GM19455 (cell line): ENCODE results near the gene VAPB.
"Not testable (repeated sequence)": the region's sequence is repeated elsewhere in the genome, so short reads cannot be mapped to it uniquely, and the experiment has no call there.

Experiments
- ATAC-seq: cut with Tn5 transposase; IDR thresholded peaks from one replicate; pipeline ENCODE4 v1.9.1; 2021; ENCODE audit not compliant: unreplicated experiment

VAPB gene

DNA sequence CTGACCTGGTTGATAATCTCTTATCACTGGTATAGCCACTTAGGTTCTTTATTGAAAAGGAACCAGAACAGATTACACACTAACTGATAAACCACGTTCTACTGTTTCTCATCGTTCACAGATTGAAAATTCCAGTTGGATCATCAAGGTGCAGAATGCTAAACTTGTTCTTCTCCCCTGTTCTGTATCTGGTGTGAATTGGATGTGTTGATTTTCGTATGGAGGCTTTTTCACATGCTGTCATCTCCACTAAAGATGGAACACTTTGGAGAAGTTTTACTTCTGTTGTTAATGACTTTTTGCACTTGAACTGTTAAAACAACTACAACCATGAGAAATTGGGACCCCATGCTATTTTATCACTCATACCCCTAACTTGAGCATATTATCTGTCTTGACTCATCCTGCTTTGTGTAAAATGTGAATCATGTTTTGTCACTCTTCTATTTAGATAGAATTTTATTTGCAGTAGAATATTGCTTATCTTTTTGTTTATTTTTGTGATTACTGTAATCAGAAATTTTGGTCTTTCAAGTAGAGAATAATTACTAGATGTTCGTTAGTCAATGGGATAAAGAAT lies 17.5 kb downstream of the VAPB start:
- no peak for ATAC-seq

DNA sequence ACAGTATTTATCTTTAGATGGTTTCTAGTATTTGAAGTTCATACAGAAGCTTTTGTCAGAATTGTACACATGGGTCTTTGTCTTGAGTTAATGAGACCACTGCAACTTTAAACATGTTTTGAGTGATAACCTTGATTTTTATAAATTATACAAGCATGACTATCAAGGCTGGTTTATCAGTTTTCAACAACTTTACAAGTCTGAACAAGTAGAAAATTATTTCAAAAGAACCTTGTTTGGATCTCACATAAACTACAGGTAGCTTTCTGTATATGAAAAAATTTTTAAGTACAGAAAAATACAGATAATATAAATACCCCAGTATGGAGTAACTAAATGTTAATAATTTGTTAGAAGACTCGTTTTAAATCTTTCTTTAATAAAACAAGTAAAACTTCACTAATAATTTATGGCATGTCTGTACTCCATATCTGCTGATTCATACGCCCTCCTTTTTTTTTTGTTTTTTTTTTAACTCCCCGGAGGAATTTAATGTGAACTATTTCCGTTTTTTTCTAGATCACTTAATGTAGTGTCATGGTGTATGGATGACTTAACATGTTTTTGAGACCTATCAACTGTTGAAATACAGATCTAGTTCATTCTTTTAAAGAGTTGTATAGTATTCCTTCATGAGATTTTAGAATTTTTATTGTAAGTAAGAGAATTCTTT lies 18.3 kb downstream of the VAPB start:
- no peak for ATAC-seq

DNA sequence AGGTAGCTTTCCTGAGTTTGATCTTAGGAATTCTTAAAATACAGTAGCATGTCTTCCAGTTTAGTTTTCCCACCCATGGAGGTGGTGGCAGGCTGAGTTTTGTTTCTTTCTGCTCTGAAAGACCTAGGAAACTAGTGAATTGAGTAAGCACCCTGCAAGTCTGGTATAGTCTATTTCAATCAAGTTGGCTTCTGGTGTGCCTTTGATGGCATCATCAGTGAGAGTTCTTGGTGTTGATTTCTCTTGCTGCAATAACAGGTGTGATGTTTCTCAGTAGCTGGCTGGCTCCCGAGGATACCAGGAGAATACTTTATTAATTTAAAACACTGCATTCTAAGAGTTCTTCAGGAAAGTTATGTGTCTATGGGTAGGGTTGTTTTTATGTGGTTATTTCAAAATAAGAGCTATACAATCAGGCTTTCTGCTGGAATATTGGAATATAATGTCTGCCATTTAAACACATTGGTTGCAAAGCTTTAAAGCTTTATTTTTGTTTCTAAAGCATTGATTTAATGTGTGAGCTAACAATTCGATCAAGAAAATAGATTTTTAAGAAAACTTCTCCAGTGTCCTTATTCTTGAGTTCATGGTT lies 19.0 kb downstream of the VAPB start:
- ATAC-seq = no peak

DNA sequence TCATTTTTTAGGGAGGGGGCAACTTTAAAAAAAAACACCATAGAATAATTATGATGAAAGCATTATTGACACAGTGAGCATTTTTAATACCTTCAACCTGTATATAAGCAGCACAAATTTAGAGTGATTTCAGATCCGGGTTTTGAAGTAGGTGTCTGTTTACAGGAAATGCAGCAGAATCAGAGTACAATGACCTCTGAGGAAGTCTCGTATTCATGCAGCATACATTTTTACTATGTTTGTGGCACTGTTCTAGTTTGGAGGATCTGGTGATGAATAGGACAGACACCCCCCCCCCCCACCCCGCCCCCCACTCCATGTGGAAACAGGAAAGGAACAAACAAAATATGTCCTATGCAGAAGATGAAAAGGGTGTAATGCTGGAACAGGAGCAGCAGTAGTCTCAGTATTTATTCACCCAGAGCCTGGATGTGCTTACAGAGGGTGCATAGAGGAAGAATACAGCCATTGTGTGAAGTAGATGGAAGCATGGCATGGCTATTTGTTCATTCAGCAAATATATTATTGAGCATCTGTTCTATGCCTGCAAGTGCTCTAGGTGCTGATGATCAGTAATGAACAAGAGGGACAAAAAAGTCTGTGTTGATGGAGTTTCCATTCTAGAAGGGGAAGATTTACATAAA lies 19.7 kb downstream of the VAPB start:
- no peak for ATAC-seq

GRCh38 chr20:58414216-58414615 lies 25.2 kb downstream of the VAPB start:
- not testable (repeated sequence) for ATAC-seq

DNA sequence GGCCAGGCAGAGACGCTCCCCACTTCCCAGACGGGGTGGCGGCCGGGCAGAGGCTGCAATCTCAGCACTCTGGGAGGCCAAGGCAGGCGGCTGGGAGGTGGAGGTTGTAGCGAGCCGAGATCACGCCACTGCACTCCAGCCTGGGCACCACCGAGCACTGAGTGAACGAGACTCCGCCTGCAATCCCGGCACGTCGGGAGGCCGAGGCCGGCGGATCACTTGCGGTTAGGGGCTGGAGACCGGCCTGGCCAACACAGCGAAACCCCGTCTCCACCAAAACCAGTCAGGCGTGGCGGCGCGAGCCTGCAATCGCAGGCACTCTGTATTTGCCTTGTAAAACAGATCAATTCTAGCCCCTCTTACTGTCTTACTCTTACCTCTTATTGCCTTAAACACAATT lies 25.8 kb downstream of the VAPB start:
- ATAC-seq = not testable (repeated sequence)

DNA sequence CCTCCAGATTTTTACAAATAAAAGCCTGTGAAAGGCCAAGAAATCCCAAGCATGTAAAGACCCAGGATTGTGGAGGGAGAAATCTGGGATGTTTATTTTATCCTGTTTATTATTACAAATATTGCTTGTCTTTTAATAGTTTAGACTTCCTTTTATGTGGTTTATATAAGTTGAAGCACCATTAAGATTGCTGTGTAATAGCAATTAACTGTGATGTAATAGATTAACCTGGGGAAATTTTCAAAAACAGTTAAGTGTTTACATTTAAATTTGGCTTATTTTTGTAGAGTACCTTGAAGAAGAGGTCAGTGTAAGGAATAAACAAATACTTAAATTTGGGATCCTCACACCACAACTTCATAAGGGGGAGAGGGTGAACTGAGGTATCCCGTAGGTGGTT lies 27.0 kb downstream of the VAPB start:
- no peak for ATAC-seq

DNA sequence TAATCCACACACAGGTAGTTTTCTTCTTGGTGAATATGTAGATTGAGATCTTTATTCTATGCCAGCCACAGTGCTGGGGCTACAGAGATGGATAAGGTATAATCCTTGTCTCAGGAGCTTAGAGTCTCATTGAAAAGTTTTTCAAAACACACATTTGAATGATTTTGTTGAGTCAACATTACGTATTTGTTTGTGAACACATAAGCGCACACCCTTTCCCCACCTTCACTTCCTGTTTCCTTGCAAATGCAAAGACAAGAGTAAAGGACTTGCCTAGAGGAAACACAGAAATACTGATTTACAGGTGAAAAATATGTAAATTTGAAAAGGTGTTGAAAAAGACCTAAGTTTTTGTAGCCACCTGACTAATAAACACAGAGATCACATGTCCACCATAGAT lies 27.8 kb downstream of the VAPB start:
- ATAC-seq = no peak

GRCh38 chr20:58417438-58417837 lies 28.4 kb downstream of the VAPB start:
- no peak for ATAC-seq

DNA sequence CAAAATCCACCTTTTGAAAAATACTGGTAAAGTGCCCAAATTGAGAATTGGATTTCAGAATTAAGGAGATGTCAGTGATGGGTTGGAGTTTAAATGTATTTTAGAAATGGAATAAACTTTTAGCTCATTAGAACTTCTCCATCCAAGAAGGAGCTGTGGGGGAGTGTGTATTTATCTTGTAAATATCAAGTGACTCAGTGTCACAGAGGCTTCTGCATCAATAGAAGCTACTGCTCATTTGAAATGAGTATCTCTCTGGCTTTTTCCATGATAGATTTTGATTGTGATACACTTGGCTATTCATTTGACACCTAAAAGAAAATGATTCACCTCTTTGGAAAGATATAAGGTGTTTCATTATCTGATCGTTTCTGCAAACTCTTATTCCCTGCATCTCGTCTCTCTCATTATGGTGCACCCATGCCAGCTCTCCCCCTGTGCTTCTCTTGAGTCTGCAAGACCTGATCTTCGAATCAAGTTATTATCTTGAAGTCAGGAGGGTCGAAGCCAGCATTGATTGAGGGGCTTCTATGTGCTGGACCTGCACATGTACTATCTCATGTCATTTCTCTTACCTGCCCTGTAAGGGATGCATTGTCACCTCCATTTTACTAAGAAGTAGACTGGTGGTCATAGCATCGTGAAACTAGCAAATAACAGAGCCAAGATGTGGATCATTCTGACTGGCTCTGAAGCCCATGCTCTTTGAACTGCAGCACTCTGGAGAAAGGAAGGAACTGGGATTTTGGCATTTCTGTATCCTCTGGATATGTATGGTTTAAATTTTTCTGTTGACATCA lies 30.1 kb downstream of the VAPB start:
- no peak for ATAC-seq

- no peak for ATAC-seq
Measured at GRCh38 chr20:58420798-58421496, 31.9 kb downstream of the VAPB start.

DNA sequence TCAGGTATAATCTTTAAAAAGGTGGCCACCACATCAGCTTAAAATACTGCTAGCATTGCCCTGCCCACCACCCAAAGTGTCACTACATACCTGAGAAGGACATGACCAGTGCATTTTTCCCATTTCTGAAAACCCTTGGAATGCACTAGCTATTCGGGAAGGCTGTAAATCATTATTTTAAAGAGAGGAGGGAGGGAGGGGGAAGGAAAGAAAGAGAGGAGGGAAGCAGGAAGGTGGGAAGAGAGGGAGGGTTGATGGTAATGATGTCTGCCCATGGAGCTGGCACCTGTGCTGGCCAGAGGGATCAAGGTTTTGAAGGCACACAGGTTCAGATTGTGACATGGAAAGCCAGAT lies 32.4 kb downstream of the VAPB start:
- ATAC-seq = no peak

DNA sequence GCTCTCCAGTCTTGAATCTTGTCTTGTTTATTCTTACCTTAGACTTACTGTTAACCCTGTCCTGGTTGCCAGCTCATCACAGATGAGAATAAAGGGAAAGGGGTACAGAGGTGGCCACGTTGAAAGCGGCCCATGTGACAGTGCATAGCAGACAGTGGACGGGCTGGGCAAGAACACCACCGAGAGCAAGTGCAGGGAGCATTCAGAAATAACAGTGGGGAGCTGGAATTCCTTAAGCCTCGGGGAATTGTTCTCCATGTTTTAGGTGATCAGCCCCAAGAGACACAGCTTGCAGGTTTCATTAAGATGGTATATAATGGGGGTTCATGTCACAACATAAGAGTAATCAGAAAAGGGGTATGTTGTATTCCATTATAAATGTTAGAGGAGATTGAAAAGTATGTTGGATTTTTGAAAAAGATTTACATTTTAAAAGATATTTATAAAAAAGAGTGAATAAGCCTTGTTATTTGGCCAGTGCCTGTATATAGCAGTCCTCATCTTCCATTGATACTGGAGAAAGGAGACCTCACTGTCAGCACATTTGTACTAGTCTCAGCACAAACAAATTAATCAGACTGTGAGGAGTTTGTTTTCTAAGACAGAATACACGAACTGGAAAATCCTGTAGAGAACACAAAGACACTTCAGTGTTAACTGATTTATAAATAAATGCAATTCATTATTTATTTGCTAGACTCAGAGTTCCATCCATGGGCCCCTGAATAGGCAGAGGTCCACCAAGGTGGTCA lies 35.4 kb downstream of the VAPB start:
- no peak for ATAC-seq

DNA sequence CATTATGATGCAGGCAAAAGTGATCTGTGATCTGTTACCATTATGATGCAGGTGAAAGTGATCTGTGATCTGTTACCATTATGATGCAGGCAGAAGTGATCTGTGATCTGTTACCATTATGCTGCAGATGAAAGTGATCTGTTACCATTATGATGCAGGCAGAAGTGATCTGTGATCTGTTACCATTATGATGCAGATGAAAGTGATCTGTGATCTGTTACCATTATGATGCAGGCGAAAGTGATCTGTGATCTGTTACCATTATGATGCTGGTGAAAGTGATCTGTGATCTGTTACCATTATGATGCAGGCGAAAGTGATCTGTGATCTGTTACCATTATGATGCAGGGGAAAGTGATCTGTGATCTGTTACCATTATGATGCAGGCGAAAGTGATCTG lies 38.5 kb downstream of the VAPB start:
- not testable (repeated sequence) for ATAC-seq

- ATAC-seq = no peak
Measured at GRCh38 chr20:58428364-58428763, 39.3 kb downstream of the VAPB start.

DNA sequence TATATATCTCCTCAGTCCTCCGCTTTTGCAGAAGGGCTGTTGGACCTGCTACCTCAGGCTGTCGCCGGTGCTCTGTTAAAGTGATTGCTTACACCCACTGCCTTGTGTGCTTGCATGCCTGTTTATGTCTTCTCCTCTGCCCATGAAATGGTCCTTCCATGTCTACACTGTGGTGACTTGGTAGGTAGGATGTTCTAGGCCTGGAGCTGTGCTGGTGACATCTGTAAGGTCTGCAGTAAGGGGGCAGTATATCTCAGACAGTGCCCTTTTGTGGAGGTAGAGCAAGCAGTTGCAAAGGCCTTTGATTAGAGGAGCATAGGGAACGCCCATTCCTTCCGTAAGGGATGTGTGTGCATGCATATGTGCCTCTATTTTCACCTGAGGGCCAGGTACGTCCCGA lies 40.3 kb downstream of the VAPB start:
- ATAC-seq = no peak

- no peak for ATAC-seq
Measured at GRCh38 chr20:58431134-58431533, 42.1 kb downstream of the VAPB start.

DNA sequence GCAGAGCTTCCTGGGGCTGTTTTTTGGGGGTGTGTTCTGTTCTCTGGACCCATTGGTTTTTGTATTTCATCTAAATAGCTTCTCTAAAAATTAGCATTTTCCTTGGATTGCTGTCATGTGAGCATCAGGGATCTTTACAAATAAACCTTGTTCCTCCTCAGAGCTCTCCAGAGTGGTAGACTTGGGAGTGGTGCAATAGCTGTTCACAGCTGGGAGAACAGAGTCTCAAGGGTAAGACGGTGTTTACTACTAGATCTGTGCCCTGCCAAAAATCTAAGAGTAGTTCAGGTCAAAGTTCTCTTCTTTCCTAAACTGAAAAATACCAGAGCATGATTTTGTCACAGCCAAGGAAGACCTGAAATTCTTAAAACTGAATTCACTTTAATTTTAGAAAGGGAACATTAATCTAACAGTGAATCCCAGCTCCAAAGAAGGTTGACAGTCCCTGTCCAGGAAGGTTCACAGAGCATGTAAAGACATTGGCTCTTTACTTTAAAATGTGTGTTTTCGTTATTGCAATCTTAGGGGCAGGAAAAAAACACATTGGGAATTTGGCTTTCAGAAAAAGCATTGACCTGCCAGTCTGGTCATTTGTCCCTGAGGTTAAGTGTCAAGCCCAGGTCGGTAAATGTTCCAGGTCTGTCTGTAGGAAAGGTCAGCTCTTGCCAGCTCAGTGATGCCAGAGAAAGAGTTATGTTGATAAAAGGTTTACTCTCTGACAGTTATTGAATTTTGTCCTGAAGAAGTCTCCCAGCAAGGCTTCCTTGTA lies 43.3 kb downstream of the VAPB start:
- ATAC-seq = no peak

- ATAC-seq = no peak
Measured at GRCh38 chr20:58433029-58433647, 44.1 kb downstream of the VAPB start.
